Ishikawa (cell line): ENCODE results near the gene OR4D1.

ENCODE experiments used
- CEBPB ChIP-seq: IDR thresholded peaks from 2 replicates; pipeline ENCODE4 v1.6.1; 2012
- CREB1 ChIP-seq: IDR thresholded peaks from 2 replicates; pipeline ENCODE4 v1.6.1; 2012; ENCODE audit warnings: low read depth
- EGR1 ChIP-seq: IDR thresholded peaks from 2 replicates; pipeline ENCODE4 v1.6.1; 2012
- EP300 ChIP-seq: IDR thresholded peaks from 2 replicates; pipeline ENCODE4 v1.6.1; 2012; ENCODE audit warnings: borderline replicate concordance
- FOXM1 ChIP-seq: IDR thresholded peaks from 2 replicates; pipeline ENCODE4 v1.6.1; 2012; ENCODE audit warnings: low read depth, borderline replicate concordance
- MAX ChIP-seq: IDR thresholded peaks from 2 replicates; pipeline ENCODE4 v1.6.1; 2012
- NFIC ChIP-seq: IDR thresholded peaks from 2 replicates; pipeline ENCODE4 v1.6.1; 2012
- RAD21 ChIP-seq: IDR thresholded peaks from 2 replicates; pipeline ENCODE4 v1.6.1; 2012; ENCODE audit warnings: low read depth
- REST ChIP-seq: IDR thresholded peaks from 2 replicates; pipeline ENCODE4 v1.6.1; 2012; ENCODE audit warnings: low read depth, mild to moderate bottlenecking
- TAF1 ChIP-seq: IDR thresholded peaks from 2 replicates; pipeline ENCODE4 v1.6.1; 2012; ENCODE audit warnings: low read depth, mild to moderate bottlenecking
- TCF12 ChIP-seq: IDR thresholded peaks from 2 replicates; pipeline ENCODE4 v1.6.1; 2012; ENCODE audit warnings: low read depth
- TEAD4 ChIP-seq: IDR thresholded peaks from 2 replicates; pipeline ENCODE4 v1.6.1; 2012
- USF1 ChIP-seq: IDR thresholded peaks from 2 replicates; pipeline ENCODE4 v1.6.1; 2012
- YY1 ChIP-seq: IDR thresholded peaks from 2 replicates; pipeline ENCODE4 v1.6.1; 2012; ENCODE audit warnings: low read depth
- ZBTB7A ChIP-seq: IDR thresholded peaks from 2 replicates; pipeline ENCODE4 v1.6.1; 2012; ENCODE audit warnings: low read depth

Gene OR4D1

GRCh38 chr17:58181796-58182195, 33.6 kb downstream of the OR4D1 start:
- TF ChIP-seq EP300 = no peak
- no peak for TF ChIP-seq CREB1
- TF ChIP-seq YY1 = no peak
- TF ChIP-seq FOXM1 = no peak
- TF ChIP-seq RAD21 = no peak
- no peak for TF ChIP-seq USF1

- TF ChIP-seq MAX (no peak), USF1 (no peak), RAD21 (no peak), TCF12 (no peak), TAF1 (no peak), ZBTB7A (no peak), TEAD4 (no peak), NFIC (no peak), FOXM1 (no peak), CREB1 (no peak)
Observed at GRCh38 chr17:58183514-58183913, 35.3 kb downstream of the OR4D1 start.

- peak; percentile 41; the same call in 1 of the 2 replicates for TF ChIP-seq MAX
- TF ChIP-seq TCF12 = no peak
- no peak for TF ChIP-seq ZBTB7A
- no peak for TF ChIP-seq CEBPB
- no peak for TF ChIP-seq NFIC
- peak; percentile 53; the same call in 1 of the 2 replicates for TF ChIP-seq USF1
- no peak for TF ChIP-seq RAD21
Observed at GRCh38 chr17:58184308-58184985, 36.3 kb downstream of the OR4D1 start.

- TF ChIP-seq NFIC (no peak), EGR1 (no peak), RAD21 (no peak), FOXM1 (no peak), CEBPB (no peak), TAF1 (no peak), USF1 (no peak), EP300 (no peak), TEAD4 (no peak), YY1 (no peak), CREB1 (no peak), REST (no peak), MAX (no peak), TCF12 (no peak), ZBTB7A (no peak)
Observed at GRCh38 chr17:58184986-58185761, 37.0 kb downstream of the OR4D1 start.

GRCh38 chr17:58186591-58186990, 38.4 kb downstream of the OR4D1 start:
- no peak for TF ChIP-seq MAX
- TF ChIP-seq TEAD4 = no peak
- TF ChIP-seq FOXM1 = no peak
- TF ChIP-seq EP300 = no peak
- no peak for TF ChIP-seq EGR1
- no peak for TF ChIP-seq CREB1
- TF ChIP-seq REST = no peak
- no peak for TF ChIP-seq ZBTB7A
- TF ChIP-seq USF1 = no peak
